ENCODE measurements around the gene ZNF784.
"Not testable (repeated sequence)": the region's sequence is repeated elsewhere in the genome, so short reads cannot be mapped to it uniquely, and the experiment has no call there.

The ZNF784 gene

DNA sequence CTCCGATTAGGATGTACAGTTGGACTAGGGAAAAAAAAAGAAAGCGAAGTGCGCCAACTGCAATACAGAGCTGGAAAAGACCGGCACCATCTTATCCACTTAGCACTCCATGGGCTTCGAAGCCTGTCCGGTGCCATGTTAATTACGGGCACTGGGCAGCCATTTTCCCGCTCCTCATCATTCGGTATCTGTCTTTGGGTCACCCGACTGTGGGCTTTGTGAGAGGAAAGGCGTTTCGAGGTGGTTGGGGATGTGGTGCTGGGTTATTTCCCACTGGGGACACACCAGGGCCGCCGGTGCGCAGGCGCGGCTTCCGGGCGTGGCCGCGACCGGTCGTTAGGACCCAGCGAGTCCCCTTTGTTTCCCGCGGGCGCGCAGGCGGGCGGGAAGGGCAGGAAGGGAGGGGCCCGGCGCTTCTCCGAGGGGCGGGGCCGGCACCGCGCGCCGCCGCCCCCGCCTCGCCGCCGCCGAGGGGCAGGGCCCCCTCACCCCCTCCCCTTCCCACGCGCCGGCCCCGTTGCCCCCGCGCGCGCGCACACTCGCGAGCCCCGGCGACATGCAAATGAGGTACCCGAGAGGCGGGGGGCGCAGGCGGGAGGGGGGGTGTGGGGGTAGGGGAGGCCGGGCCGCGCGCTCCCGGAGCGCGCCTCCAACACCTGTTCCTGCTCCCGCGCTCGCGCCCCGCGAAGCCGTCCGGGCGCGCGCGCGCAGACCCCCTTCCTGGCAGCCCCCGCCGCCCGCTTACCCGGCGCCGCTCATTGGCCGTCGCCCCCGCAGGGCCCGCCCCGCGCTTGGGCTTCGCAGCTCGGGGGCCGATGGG is 24.3 kb downstream of the ZNF784 start, which contains the start of gene ZNF524:
Gene ZNF524 (plus strand): TSS at position 447 of the 820 bp plus-strand sequence. CDS start 1,825 bp downstream, outside the sequence.
- DNase-seq = peak; percentile 95

DNA sequence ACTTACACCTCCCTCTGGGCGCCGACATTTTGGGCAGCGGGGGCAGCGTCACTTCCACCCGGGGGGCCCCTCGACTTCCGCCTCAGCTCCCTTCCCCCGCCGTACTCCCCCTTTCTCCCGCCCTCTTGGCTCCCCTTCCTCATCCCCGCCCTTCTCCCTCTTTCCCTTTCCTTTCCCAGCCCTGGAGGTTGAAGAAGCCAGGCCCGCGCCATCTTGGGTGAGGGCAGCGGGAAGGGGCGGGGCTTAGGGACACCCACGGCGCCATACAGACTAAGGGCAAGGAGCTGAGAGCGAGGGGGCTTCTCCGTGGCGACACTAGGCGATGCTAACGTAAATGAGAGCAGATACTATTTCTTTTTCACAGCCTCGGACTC is 24.9 kb downstream of the ZNF784 start, which contains the start of gene FIZ1:
Gene FIZ1 (minus strand): TSS at position 50 of the 374 bp plus-strand sequence. CDS start 1,652 bp downstream, outside the sequence.
- peak; percentile 95 for DNase-seq

DNA sequence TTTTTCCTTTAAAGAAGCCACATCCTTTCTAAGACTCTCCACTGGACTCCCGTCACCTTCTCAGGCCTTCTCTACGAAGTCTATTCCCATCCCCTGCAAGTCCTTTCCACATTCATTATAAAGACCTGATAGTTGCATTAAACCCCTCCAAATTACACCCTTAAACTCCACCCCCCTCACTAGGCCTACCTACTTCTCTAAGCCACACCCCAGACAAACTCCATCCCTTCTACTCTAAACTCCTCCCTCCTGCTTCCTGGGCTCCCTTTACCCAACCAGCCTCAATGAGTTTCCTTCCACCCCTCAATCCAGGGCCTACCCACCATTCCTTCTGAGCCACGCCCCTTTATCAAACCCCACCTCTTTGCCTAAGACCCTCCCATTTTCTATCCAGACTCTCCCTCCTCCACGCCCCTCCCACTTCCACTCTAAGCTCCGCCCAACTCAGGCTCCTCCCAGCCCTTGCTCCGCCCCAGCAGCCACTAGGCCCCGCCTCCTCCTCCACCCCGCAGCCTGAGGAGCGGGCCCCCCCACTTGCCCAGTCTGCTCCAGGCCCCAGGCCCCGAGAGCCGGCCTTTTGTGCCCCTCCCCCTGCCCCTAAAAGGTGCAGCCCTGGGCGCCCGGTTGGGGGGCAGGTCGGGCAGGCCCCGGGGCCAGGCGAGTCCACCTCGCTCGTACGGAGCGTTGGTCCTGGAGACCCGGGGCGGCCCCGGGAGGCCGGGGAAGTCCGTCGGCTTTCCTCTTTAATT is 25.5 kb downstream of the ZNF784 start:
- DNase-seq = peak; percentile 62

DNA sequence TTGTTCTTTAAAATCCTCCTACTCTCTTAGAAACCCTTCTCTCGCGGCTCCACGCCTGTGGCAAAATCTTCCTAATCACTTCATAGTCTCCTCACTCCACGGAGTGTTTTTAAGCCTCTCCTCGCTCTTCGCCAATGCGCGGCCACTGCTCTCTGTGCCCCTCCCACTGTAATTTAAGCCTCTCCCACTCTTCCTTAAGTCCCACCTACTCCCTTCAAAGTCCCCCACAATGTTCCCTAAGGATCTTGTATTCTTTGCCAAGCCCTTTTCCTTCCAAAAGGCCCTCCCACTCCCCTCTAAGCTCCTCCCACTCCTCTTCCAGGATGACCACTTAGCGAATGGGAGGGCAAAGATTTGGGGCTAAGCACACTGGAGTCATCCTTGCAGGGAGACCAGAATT is 26.3 kb downstream of the ZNF784 start:
- no peak for DNase-seq

DNA sequence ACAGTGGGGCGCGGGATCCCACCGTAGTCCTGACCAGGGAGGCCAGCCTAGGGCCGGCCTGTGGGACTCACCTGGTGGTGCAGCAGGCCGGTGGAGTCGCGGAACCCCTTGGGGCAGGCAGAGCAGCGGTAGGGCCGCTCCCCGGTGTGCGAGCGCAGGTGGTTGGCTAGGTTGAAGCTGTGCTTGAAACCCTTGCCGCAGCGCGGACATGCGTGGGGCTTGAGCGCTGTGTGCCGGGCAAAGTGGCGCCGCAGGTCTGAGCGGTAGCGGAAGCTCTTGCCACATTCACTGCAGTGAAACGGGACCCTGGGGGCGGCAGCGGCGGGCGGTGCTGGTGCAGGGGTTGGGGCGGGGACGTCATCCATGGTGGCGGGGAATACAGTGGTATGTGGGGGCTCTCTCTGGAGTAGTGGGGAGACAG is 26.9 kb downstream of the ZNF784 start:
- DNase-seq = no peak

DNA sequence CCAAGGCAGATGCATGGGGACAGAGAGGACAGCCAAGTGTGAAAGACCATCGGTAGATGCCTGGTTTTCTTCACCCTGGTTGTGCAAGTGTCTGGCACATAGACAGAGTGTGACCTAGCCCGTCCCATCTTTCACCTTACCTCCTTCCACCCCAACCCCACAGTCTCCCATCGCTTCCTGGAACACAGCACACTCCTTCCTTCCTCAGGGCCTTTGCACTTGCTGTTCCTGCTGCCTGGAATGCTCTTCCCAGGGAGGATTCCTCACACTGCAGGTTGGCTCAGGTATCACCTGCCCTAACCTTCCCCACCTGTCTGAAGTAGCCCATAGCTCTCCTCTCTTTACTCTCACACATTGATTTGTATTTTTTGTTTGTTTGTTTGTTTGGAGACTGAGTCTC is 28.1 kb downstream of the ZNF784 start:
- no peak for DNase-seq

DNA sequence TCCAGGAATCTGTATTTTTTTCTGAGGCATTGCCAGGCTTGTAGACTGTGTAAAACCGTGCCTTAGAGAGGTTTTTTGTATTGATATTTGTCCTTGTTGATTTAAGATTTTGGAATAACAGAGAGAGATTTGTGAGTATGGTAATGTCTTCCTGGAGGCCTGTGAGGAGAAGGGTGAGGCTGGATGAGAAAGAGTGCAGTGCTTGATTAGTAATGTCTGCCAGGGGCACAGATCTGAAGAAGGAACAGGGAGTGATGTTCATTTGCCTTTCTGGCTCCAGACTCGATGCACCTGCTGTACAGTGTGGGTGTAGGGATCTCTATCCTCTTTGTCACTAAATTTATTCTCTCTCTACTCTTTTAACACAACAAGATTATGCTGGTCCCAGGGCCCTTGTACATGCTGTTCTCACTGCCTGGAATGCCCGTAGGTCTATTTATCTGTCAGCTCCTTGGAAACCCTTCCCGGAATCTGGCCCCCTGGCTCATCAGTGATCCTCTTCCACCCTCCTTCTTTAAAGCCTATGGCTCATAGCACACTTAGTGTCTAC is 29.3 kb downstream of the ZNF784 start:
- no peak for DNase-seq

DNA sequence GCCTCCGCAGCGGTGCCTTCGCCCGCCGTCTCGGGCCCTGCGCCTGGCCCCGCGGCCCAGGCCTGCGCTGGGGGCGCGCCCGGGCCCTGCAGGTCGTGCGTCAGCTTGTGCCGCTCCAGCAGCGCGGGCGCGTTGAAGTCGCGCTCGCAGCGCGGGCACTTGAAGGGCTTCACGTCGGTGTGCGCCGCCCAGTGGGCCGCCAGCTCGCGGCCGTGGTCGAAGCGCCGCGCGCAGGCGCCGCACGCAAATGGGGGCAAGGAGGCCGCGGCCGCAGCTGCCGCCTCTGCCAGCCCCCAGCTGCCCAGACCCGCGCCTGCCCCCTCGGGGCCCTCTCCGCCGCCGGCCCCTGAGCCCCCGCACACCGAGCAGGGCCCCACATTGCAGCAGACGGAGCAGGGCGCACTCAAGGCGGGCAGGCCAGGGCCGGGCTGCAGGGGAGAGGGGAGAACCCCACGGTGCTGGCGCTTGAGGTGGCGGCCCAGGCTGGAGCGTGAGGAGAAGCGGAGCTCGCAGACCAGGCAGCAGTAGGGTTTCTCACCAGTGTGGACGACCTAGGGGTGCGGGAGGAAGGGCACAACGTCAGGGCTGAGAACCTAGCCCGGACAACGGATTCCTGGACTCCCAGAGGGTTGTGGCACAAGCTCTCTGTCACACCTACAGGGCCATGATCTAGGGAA is 31.1 kb downstream of the ZNF784 start:
- DNase-seq = no peak

DNA sequence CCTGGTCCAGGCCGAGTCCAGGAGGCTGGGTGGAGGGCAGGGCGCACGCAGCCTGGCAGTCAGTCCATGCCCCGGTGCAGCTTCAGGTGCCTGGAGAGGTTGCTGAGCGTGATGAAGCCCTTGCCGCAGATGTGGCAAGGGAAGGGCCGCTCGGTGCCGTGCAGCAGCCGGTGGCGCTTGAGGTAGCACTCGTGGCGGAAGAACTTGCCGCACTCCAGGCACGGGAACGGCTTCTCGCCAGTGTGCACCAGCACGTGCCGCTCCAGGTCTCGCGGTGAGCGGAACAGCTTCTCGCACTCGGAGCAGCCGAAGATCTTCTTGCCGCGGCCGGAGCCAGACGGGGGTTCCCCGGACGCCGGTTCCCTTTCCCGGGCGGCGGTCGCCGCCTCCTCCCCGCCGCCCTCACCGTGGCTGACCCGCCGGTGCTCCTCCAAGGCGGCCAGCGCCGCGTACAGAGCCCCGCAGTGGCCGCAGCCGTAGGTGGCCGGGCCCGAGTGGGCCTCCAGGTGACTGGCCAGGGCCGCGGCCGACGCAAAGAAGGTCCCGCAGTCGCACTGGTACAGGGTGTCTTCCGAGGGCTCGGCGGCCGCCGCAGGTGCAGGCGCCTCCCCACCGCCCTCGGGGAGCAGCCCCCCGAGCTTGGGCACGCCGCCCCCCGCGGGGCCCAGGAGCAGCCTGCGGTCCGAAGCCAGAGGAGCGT is 31.8 kb downstream of the ZNF784 start:
- DNase-seq = no peak

DNA sequence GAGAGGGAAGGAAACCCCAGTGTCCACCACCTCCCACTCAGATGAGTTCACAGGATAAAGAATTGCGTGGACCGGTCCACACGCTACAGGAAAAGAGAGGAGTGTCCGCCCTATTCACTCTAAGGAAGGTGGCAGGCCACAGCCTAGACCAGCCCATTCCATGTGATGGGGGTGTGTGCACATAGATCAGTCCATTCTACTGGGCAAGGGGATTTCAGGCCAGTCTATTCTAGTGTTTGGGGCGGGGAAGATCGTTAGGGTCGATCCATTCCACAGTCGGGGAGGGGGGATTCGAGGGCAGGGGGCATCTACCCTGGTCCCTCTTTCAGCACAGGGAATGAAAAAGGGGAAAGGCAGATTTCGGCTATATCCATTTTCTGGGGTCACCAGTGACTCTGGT is 32.8 kb downstream of the ZNF784 start:
- DNase-seq = no peak

DNA sequence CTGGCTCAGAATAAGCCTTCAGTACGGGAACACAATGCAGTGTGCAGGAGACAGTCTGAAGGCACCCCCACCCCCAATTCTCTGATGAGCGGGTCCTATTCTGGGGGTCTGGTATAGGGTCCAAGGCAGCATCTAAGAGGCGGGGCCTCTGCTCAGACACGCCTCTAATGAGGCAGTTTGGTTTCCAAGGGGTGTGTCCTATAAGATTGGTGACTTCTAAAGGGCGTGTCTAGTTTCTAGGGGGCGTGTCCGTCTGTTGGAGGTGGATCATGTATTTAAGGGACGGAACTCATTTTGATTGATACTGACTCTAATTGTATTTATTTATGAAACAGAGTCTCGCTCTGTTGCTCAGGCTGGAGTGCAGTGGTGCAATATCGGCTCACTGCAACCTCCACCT is 33.7 kb downstream of the ZNF784 start:
- no peak for DNase-seq

DNA sequence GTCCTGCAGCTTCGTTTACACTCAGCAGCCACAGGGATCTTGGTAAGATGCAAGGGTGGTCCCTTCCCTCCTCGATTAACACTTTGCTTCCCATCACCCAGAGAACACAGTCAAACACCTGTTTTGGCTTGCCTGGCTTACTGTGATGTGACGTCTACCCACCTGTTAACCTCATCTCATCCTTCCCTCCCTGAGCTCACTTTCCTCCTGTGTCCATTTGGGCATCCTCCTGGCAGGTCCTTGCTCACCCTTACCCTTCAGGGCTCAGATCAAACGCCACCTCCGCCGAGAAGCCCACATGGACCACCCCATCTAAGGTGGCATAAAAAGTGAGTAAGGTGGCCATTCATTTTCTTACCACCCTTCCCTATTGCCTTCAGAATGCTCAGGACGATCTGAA is 34.3 kb downstream of the ZNF784 start:
- no peak for DNase-seq

DNA sequence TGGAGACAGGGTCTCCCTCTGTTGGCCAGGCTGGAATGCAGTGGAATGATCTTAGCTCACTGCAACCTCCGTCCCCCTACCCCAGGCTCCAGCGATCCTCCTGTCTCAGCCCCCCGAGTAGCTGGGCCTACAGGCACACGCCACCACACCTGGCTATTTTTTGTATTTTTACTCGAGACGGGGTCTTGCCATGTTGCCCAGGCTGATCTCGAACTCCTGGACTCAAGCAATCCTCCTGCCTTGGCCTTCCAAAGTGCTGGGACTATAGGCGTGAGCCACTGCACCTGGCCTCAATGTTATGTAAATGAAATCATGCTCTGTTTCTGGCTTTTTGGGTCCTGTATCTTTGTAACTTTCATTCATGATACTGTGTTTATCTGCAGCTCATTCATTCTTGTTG is 35.6 kb downstream of the ZNF784 start:
- no peak for DNase-seq

DNA sequence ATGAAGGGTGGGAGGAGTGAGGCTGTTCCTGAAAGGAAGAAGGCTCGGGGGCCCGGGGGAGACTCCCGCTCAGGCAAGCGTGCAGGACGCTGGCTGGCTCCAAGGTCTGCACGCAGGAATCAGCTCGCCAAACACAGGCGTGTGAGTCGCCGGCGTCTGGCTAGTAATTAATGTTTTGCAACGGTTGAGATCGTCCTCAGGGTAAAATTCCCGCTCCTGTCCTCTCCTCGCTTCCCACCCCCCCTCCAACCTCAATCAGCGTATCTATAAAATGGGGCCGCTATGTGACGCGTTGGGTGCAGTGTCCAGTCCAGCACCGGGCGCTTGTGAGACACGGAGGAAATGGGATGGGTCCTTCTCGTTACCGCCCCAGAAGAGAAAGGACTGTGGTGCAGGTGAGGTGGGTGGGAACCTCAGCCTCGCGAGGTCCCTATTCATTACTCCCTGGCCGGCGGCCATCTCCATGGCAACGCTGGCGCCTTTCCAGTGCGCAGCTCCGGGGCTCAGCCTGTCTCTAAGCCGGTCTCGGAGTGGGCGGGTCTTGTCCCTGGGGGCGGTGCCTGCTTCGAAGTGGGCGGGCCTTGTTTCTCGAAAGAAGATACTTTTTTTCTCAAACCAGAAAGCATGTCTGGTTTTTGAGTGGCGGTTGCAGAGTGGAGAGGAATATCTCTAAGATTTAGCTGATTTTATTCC is 37.2 kb downstream of the ZNF784 start:
- DNase-seq = peak; percentile 82

DNA sequence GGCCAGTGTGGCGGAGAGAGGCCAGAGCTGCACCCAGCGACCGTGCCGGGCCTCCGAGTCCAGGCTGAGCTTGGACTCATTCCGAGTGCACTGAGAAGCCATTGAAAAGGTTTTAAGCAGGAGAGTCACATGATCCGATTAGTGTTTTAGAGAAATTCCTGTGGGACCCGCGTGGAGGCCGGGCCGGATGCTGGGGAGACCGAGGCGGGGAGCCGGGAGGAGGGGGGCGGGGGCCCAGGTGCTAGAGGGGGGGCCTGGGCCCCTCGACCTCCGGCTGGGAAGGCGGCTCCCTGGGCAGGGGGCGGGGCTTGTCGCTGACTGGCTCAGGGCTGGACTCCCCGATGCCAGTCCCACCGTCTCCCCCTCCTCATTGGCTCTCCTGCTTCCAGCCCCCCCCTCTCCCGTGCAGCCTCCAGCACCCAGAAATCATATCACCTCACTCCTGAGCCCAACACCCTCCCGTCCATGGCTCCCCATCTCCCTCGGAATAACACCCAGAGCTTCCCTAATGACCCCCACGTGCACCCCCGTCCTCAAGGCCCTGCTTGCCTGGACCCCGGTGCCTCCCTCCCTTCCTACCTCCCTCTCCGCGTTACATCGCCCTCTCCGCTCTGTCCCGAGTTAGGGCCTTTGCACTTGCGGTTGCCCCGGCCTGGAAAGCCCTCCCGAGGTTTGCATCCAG is 38.6 kb downstream of the ZNF784 start:
- no peak for DNase-seq

DNA sequence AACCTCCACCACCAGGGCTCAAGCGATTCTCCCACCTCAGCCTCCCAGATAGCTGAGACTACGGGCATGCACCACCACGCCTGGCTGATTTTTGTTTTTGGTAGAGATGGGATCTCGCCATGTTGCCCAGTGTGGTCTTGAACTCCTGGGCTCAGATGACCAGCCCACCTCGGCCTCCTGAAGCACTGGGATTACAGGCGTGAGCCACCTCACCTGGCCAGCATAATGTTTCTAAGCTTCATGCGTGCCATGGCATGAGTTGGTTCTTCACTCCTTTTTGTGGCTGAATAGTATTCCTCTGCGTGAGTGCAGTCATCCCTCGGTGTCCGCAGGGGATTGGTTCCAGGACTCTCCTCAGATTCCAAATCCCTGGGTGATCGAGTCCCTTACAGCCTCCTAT is 39.5 kb downstream of the ZNF784 start:
- DNase-seq = no peak

DNA sequence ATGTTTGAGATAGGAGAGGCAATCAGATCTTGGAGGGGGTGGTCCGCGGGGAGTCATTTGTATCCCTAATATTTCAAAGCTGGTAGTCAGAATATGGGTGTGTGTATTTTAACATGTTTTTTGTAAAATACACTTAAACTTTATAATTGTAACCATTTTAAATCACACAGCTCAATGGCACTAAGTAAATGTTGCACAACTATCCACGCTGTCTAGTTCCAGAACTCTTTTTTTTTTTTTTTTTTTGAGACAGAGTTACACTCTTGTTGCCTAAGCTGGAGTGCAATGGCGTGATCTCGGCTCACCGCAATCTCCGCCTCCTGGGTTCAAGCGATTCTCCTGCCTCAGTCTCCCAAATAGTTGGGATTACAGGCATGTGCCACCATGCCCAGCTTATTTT is 40.5 kb downstream of the ZNF784 start:
- DNase-seq = not testable (repeated sequence)

DNA sequence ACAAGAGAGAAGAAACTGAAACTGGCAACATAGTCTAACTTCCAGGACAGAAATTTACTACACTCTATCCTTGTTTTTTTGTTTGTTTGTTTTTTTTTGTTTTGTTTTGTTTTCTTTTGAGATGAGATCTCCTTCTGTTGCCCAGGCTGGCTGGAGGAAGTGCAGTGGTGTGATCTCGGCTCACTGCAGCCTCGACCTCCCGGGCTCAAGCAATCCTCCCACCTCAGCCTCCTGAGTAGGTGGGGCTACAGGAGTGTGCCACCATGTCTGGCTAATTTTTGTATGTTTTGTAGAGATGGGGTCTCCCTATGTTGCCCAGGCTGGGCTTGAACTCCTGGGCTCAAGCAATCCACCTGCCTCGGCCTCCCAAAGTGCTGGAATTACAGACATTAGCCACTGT is 42.1 kb downstream of the ZNF784 start:
- DNase-seq = not testable (repeated sequence)

DNA sequence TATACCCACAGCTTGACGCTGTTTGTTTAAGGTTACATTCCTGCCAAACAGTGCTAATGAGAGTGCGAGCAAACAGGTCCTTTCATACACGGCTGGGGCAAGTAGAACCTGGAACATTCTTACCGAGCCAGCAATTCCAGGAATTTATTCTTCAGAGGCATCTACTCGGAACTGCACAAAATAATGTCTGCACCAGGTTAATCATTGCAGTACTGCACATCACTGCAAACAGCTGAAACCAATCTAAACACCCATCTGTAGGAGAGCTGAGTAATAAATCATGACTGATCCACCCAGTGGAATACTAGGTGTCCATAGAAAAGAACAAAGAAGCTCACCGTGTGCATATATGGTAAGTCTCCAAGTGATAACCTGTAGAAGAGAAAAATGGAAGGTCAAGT is 42.5 kb downstream of the ZNF784 start:
- DNase-seq = no peak

DNA sequence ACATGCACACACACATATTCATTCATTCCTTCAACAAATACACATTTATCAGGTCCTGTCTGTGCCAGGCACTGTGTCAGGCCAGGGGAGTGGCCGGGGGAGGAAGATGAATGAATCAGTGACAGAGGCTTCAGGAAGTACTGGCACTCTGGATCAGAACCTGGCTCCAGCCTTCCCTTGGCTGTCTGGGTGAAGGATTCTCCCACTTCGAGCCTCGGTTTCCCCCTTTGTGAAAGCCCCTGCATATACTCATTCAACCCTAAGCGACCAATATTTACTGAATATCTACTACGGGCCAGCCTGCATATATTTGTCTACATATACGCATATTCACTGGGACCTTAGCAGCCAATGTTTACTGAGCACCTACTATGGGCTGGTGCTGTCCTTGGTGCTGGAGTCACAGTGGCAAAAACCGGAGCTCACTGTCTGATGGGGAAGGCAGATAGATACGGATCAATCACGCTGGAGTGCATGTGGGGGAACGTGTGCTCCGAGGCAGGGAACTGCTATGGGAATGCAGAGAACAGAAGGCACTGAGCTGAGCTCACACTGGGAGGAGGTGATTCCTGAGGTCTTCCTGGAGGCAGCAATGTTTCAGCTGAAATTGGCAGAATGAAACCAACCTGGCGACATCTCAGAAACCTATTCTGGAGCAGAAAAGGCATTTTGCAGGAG is 43.1 kb downstream of the ZNF784 start:
- DNase-seq = no peak
